NCI-H1048 (cell line): ENCODE measurements around the gene ST14.
"Not testable (repeated sequence)": the region's sequence is repeated elsewhere in the genome, so short reads cannot be mapped to it uniquely, and the experiment has no call there.

ENCODE experiments used
- DNase-seq: peaks from one replicate; lab custom pipeline; 2025; lab: John Stamatoyannopoulos, UW

Gene ST14

GRCh38 chr11:130237282-130238006, 77.9 kb downstream of the ST14 start:
- DNase-seq: no peak

- DNase-seq: no peak
Measured at GRCh38 chr11:130241713-130242112, 82.1 kb downstream of the ST14 start.

DNA sequence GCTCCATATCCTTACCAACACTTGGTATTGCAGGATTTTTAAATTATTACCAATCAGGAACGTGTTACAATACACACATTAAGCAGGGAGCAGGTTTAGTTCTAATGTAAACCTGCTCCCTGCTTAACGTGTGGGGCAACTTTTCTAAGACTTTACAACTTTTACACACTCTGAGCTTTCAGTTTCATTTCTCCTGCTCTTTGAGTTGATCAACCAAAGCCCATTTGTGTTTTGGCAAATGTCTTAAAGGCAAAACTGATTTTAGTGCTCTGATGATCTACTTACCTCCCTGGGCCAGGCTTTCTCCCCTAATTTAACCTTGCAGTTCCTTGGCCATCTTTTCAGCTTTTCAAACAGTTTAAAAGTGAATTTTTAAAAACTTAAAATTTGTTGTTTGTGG, 84.2 kb downstream of the ST14 start:
- DNase-seq: no peak

DNA sequence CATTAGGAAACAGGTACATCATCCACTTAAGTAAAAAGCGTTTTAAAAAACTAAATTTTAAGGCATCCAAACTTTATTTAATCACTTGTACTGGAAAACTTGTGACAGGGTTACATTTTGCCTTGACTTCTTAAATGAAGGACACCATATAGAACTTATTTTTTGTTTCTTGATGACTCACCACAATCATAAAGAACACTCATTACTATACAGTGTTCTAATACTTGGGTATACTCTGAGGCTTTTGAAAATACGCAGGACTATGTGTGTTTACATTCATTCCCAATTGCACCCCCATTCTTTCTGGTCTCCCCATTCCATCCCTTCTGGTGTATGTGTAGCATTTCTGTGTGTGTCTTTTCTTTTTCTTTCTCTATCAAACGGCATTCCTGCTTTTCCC, 85.3 kb downstream of the ST14 start:
- DNase-seq: no peak

- not testable (repeated sequence) for DNase-seq
Measured at GRCh38 chr11:130245375-130245774, 85.8 kb downstream of the ST14 start.

DNA sequence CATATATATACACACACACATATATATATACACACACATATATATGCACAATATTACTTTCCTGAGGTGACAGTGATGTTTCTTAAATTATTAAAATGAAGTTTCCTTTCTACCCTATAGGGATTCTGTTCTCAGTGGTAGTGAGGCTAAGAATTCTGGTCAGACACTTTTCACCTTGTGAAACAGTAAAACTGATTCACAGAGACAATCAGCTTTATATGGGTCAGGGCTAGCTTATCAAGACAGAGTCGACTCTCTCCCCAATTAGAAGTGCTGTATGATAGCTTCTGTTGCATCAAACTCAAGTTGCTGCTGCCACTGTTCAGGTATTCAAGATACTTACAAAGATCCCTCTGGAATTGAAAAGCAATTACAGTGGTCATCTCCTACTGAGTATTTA, 86.7 kb downstream of the ST14 start:
- no peak for DNase-seq

- DNase-seq: no peak
Measured at GRCh38 chr11:130246738-130247137, 87.2 kb downstream of the ST14 start.

GRCh38 chr11:130247319-130247718, 87.7 kb downstream of the ST14 start:
- DNase-seq: no peak

DNA sequence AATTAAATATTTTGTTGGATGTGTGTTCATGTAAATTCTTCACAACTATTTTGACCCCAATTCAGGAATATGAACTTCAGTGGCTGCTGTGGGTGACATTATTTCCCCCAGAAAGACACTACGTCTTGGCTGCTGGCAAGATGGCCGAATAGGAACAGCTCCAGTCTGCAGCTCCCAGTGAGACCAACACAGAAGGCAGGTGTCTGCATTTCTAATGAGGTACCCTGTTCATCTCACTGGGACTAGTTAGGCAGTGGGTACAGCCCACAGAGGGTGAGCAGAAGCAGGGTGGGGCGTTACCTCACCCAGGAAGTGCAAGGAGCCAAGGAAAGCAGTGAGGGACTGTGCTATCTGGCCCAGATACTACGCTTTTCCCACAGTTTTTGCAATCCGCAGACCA, 89.8 kb downstream of the ST14 start:
- DNase-seq: no peak

- DNase-seq: not testable (repeated sequence)
Measured at GRCh38 chr11:130249929-130250328, 90.3 kb downstream of the ST14 start.

- not testable (repeated sequence) for DNase-seq
Measured at GRCh38 chr11:130251763-130252162, 92.2 kb downstream of the ST14 start.
